ENCODE data around the gene SLC6A6. TPM values are rescaled to one million over a fixed set of nuclear protein-coding genes. Genes with fewer than 3 reads are reported as not detected.

Gene SLC6A6
- total and polyA plus RNA-seq, 4 donors = 0.92 to 7.2 (median 2.9) TPM

- Histone ChIP-seq H3K4me3 (ENCODE audit: low read depth in 1 of 3, low read length in 3 of 3) (no peak overlapping the region), H3K27ac (ENCODE audit: low read depth in 1 of 2, low read length in 2 of 2) (no peak overlapping the region), H3K9ac (ENCODE audit: low read depth in 1 of 2, low read length in 2 of 2) (no peak overlapping the region), H3K27me3 (ENCODE audit: control insufficient read depth in 4 of 4, insufficient read depth in 4 of 4, low read length in 3 of 4) (no peaks in the 10 kb centered on the region), H3K9me3 (ENCODE audit: control insufficient read depth in 4 of 4, low read length in 3 of 4) (no peaks in the 10 kb centered on the region), H3K36me3 (ENCODE audit: control insufficient read depth in 4 of 4, insufficient read depth in 3 of 4, low read depth in 1 of 4, low read length in 3 of 4) (no peaks in the 10 kb centered on the region), H3K4me1 (ENCODE audit: control insufficient read depth in 4 of 4, insufficient read depth in 4 of 4, low read length in 3 of 4) (peaks cover 0 to 2% (median 0%) of the 10 kb centered on the region in 4 donors)
- no peak for TF ChIP-seq EGR1 (IDR thresholded peaks at IDR 0.05; ENCODE audit: low read depth in 2 of 2)
- no peak for TF ChIP-seq FOXA1 (IDR thresholded peaks at IDR 0.05)
- TF ChIP-seq HNF4A (conservative IDR thresholded peaks at IDR 0.05) = no peak
- TF ChIP-seq HNF4G (IDR thresholded peaks at IDR 0.05) = no peak
- no peak for TF ChIP-seq SP1 (IDR thresholded peaks at IDR 0.05)
- no peak for TF ChIP-seq RXRA (IDR thresholded peaks at IDR 0.05)
- TF ChIP-seq RAD21 (IDR thresholded peaks at IDR 0.05) = no peak
- no peak for TF ChIP-seq ZBTB33 (IDR thresholded peaks at IDR 0.05)
- no peak for TF ChIP-seq YY1 (IDR thresholded peaks at IDR 0.05)
- no peak for TF ChIP-seq JUND (IDR thresholded peaks at IDR 0.05)
- no peak for TF ChIP-seq FOXA2 (IDR thresholded peaks at IDR 0.05)
- TF ChIP-seq GABPA (IDR thresholded peaks at IDR 0.05 in 1 of 2, conservative IDR thresholded peaks at IDR 0.05 in 1 of 2) = no peak
- TF ChIP-seq REST (IDR thresholded peaks at IDR 0.05) = no peak
- DNase-seq (ENCODE audit: low spot score) = no peak
- 89% methylated on average over 23 of the region's 23 CpGs for WGBS
Observed at GRCh38 chr3:14510838-14511622, 108.6 kb downstream of the SLC6A6 start.

- no peak overlapping the region for H3K4me3 ChIP-seq (ENCODE audit: low read depth in 1 of 3, low read length in 3 of 3)
- H3K9me3 ChIP-seq (ENCODE audit: control insufficient read depth in 4 of 4, low read length in 3 of 4) = no peaks in the 10 kb centered on the region
- H3K36me3 ChIP-seq (ENCODE audit: control insufficient read depth in 4 of 4, insufficient read depth in 3 of 4, low read depth in 1 of 4, low read length in 3 of 4) = no peaks in the 10 kb centered on the region
- no peak overlapping the region for H3K9ac ChIP-seq (ENCODE audit: low read depth in 1 of 2, low read length in 2 of 2)
- 77% methylated on average over 12 of the region's 12 CpGs for WGBS
- no peak for DNase-seq (ENCODE audit: low spot score)
- H3K27me3 ChIP-seq (ENCODE audit: control insufficient read depth in 4 of 4, insufficient read depth in 4 of 4, low read length in 3 of 4) = no peaks in the 10 kb centered on the region
- H3K4me1 ChIP-seq (ENCODE audit: control insufficient read depth in 4 of 4, insufficient read depth in 4 of 4, low read length in 3 of 4) = peaks cover 0 to 2% (median 0%) of the 10 kb centered on the region in 4 donors
- H3K27ac ChIP-seq (ENCODE audit: low read depth in 1 of 2, low read length in 2 of 2) = no peak overlapping the region
- TF ChIP-seq RXRA (IDR thresholded peaks at IDR 0.05) = no peak
- no peak for TF ChIP-seq FOXA1 (IDR thresholded peaks at IDR 0.05)
- TF ChIP-seq HNF4A (conservative IDR thresholded peaks at IDR 0.05) = no peak
- TF ChIP-seq JUND (IDR thresholded peaks at IDR 0.05) = no peak
- no peak for TF ChIP-seq ATF3 (IDR thresholded peaks at IDR 0.05)
- no peak for TF ChIP-seq YY1 (IDR thresholded peaks at IDR 0.05)
- no peak for TF ChIP-seq TAF1 (conservative IDR thresholded peaks at IDR 0.05)
- TF ChIP-seq RAD21 (IDR thresholded peaks at IDR 0.05) = no peak
- no peak for TF ChIP-seq ZBTB33 (IDR thresholded peaks at IDR 0.05)
- no peak for TF ChIP-seq FOXA2 (IDR thresholded peaks at IDR 0.05)
- no peak for TF ChIP-seq EGR1 (IDR thresholded peaks at IDR 0.05; ENCODE audit: low read depth in 2 of 2)
- no peak for TF ChIP-seq REST (IDR thresholded peaks at IDR 0.05)
- TF ChIP-seq SP1 (IDR thresholded peaks at IDR 0.05) = no peak
- TF ChIP-seq GABPA (IDR thresholded peaks at IDR 0.05 in 1 of 2, conservative IDR thresholded peaks at IDR 0.05 in 1 of 2) = no peak
- TF ChIP-seq NR2F2 (IDR thresholded peaks at IDR 0.05) = no peak
Observed at GRCh38 chr3:14511623-14512280, 109.3 kb downstream of the SLC6A6 start.

Data from liver (tissue), 9 donors.